ENCODE measurements around the gene QSOX1. TPM values are rescaled to one million over a fixed set of nuclear protein-coding genes. Genes with fewer than 3 reads are reported as not detected.

The QSOX1 gene
- total RNA-seq, 1 donor from 2014 or later = 46.3 TPM

DNA sequence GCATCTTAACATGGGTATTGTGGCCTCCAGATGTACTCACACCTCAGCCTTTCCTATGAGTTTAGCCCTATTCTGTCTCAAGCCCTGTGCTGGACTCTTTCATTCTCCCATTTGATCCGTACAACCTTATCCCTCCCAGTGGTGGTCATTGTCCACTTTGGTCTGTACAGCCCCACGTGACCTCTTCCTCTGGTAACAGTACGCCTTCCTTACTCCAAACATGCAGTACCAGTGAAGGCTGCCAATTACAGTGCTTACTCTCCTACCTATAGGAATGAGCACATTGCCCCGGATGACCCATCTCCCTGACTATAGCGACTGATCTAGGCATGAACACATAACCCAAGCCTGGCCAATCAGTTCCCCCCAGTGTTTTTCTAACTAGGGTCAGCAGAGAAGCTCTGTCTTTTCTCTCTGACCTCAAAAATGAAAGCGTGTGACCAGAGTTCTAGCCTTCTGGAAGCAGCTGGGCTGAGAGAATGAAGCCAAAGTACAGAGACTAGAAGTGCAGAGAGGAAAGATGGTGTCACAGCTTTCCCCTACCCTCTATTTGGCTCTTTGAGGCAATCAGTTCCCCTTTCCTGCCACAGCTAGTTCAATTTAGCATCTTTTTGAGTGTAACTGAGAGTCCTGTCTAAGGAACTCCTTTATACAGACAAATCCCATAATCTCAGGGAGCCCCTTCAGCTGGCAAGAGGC lies 9.9 kb upstream of the QSOX1 start:
- ATAC-seq (no peak), DNase-seq (ENCODE audit: low spot score) (no peak)
- intact Hi-C loops (cut with DNase I) = no loop called here

- DNase-seq (ENCODE audit: low spot score) = no peak
- intact Hi-C loops (cut with DNase I) = no loop called here
- no peak for ATAC-seq
These were observed 9.2 kb upstream of the QSOX1 start for GRCh38 chr1:180145446-180145845.

DNA sequence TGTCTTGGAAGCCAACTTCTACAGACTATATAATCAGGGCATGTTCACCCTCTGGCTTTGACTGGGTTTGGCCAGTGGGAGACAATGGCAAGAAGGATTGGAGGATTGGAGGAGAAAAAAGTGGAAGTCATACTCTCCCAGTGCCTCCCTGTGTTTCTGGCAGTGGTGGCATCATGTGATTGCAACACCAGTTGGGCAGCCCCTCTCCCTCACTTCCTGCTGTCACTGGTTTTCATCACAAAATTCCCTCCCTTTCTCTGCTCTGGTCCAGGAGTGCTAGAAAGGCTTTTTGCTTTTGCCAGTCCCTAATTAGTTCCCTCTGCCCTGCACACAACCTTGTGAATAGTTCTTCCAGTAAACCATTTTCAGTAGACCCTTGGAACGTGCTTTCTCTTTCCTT lies 3.7 kb upstream of the QSOX1 start:
- no peak for DNase-seq (ENCODE audit: low spot score)
- intact Hi-C loops (cut with DNase I) = no loop called here
- no peak for ATAC-seq

DNA sequence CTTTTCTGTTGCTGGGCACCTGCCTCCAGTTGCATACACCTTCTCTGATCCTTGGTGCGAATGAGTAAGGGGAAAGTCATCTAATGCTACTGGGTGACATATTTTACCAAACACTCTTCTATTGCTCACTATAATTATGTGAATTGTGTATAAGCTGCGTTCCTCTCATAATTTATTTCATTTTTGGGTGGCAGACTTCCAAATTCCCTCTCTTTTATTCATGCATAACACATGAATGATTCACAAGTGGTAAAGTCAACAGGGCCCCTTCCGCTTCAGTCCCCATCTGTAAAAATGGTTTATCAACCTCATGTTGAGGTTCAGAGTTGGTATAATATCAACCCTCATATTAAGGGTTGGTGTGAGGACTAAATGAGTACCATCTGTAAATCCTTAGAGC lies 3.2 kb upstream of the QSOX1 start:
- intact Hi-C loops (cut with DNase I) = no loop called here
- ATAC-seq (no peak), DNase-seq (ENCODE audit: low spot score) (no peak)

GRCh38 chr1:180152588-180152987 lies 2.1 kb upstream of the QSOX1 start:
- DNase-seq (ENCODE audit: low spot score) (no peak), ATAC-seq (no peak)
- intact Hi-C loops (cut with DNase I) = no loop called here

- DNase-seq (ENCODE audit: low spot score) (no peak), ATAC-seq (no peak)
- intact Hi-C loops (cut with DNase I) = no loop called here
These were observed 1.6 kb upstream of the QSOX1 start for GRCh38 chr1:180153032-180153431.

- intact Hi-C loops (cut with DNase I) = no loop called here
- ATAC-seq (peak; percentile 30), DNase-seq (ENCODE audit: low spot score) (no peak)
These were observed 705 bp upstream of the QSOX1 start for GRCh38 chr1:180154003-180154324.

GRCh38 chr1:180155182-180155682 lies 563 bp downstream of the QSOX1 start:
- ATAC-seq (peak; percentile 14), DNase-seq (ENCODE audit: low spot score) (no peak)
- intact Hi-C loops (cut with DNase I) = no loop called here

GRCh38 chr1:180156201-180156600 lies 1.5 kb downstream of the QSOX1 start:
- DNase-seq (ENCODE audit: low spot score) (no peak), ATAC-seq (no peak)
- intact Hi-C loops (cut with DNase I) = no loop called here

GRCh38 chr1:180156631-180157091 lies 2.0 kb downstream of the QSOX1 start:
- intact Hi-C loops (cut with DNase I) = no loop called here
- DNase-seq (ENCODE audit: low spot score) (no peak), ATAC-seq (no peak)

DNA sequence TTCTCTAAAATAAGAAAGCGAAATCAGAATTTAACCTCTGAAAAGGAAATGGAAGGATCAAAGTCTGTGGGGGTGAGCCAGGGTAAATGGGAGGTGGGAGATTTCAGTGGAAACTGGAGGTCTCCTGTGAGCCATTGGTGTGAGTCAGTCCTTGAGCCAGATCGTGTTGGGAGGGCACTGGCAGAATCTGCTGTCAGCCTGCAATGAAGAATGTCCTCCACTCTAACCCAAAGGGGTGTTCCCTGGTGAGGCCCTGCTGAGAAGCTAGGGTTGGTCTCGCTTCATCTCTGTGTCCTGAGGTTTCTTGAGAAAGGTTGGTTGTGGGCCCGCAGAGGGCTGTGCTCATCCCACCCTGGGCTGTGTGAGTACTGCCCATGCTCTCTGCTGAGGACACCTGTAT lies 2.4 kb downstream of the QSOX1 start:
- DNase-seq (ENCODE audit: low spot score) = no peak
- no peak for ATAC-seq
- intact Hi-C loops (cut with DNase I) = no loop called here

DNA sequence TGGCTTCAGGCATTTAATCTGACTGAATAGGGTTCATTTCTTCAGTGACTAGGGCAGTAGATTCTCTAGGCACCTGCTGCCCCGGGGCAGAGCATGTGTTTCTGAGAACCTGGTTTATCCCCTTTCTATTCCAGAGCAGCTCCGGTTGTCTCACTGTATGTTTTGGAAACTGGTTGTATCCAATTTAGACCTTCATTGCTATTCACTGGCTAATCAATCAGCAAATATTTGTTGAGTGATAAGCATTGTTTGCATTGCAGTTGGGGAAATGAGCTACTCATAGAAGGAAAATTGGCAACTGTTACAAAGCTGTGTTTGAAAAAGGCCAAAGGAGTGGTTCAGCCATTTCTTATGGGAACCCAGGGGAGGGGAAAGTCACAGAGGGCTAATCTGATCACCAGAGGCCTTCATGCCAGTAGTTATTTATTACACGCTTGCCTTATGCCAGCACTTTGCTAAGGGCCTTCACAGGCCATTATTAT lies 2.9 kb downstream of the QSOX1 start:
- intact Hi-C loops (cut with DNase I) = no loop called here
- DNase-seq (ENCODE audit: low spot score) (no peak), ATAC-seq (no peak)

GRCh38 chr1:180158149-180159147 lies 3.8 kb downstream of the QSOX1 start:
- DNase-seq (ENCODE audit: low spot score) (no peak), ATAC-seq (no peak)
- intact Hi-C loops (cut with DNase I) = no loop called here

DNA sequence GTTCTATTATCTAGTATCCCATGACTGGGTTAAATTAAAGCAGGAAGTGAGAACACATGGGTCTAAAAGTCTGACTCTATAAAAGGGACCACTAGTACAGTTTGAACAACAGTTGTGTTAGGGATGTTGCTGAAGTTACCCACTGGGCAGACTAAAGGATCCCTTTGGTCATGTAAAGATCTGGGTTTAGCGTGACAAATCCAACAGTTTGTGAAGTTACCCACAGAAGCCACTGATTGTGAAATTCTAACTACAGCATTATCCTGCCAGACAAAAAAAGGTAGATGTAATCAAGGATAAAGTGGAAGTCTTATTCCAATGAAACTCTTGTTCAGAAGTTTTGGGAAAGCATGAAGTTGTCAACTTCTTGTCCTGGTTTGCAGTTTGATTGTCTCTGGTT lies 5.7 kb downstream of the QSOX1 start:
- ATAC-seq = no peak
- DNase-seq (ENCODE audit: low spot score) = no peak
- intact Hi-C loops (cut with DNase I) = no loop called here

GRCh38 chr1:180163041-180163440 lies 8.4 kb downstream of the QSOX1 start:
- intact Hi-C loops (cut with DNase I) = no loop called here

DNA sequence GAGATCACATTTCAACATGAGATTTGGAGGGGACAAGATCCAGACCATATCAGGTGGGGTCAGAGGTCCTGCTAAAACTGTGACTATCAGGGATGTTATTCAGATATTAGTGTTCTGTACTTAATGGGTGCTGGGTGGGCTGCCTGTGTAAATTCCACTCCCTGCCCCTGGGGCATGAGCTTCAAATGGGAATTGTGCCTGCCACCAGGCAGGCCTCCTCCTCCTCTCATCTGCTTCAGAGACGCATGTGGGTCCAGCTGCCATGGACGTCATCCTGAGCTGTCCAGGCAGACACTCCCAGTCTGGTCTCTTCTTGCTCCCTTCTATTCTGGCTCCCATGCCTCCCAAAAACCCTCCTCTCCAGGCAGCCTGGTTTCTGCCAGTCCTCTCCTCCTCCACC lies 10.4 kb downstream of the QSOX1 start:
- no peak for ATAC-seq
- intact Hi-C loops (cut with DNase I) = no loop called here
- DNase-seq (ENCODE audit: low spot score) = no peak

More at GRCh38 chr1:180163041-180163440, 8.4 kb downstream of the QSOX1 start:
- DNase-seq (ENCODE audit: low spot score) (no peak), ATAC-seq (no peak)

- peak; percentile 40 for DNase-seq (ENCODE audit: low spot score)
- ATAC-seq = no peak
- intact Hi-C loops (cut with DNase I) = no loop called here
These were observed 11.1 kb downstream of the QSOX1 start for GRCh38 chr1:180165509-180166435.

DNA sequence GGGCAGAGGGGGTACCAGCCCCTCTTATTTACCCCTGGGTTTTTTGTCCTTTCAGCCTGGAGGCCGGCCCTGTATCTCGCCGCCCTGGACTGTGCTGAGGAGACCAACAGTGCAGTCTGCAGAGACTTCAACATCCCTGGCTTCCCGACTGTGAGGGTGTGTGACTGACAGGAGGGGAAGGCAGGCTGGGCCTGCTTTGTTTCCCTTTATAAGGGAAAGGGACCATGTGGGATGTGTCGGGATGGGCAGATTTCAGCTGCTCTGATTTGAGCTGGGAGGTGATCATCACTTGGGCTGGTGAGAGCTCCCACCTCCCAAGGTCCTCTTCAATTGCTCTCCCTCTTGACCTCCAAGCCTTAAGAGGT lies 11.7 kb downstream of the QSOX1 start:
- no peak for ATAC-seq

More for the DNA sequence above, 11.7 kb downstream of the QSOX1 start:
- peak; percentile 31 for DNase-seq (ENCODE audit: low spot score)
- intact Hi-C loops (cut with DNase I) = no loop called here

Measured in sciatic nerve (tissue), 2 donors.